ENCODE data around the gene MUS81.

DNA sequence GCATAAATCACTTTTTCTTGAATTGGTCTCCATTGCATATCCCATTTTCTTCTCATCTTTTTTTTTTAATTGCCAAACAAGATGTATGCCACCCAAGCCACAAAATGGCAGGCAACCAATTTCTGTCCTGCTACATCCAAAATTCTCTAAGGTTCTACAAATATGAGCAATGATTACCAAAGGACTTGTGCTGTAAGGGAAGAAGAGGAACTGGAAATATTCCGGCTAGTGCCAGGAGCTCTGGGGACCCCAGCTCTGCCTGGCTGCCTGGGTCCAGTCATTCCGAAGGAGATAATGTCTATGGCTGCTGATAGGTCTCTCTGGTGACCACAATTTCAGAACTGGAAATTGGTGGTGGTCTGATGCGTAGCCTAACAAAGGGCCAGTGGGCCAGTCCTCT, 43.5 kb upstream of the MUS81 start:
- TF ChIP-seq, protein P1, sequence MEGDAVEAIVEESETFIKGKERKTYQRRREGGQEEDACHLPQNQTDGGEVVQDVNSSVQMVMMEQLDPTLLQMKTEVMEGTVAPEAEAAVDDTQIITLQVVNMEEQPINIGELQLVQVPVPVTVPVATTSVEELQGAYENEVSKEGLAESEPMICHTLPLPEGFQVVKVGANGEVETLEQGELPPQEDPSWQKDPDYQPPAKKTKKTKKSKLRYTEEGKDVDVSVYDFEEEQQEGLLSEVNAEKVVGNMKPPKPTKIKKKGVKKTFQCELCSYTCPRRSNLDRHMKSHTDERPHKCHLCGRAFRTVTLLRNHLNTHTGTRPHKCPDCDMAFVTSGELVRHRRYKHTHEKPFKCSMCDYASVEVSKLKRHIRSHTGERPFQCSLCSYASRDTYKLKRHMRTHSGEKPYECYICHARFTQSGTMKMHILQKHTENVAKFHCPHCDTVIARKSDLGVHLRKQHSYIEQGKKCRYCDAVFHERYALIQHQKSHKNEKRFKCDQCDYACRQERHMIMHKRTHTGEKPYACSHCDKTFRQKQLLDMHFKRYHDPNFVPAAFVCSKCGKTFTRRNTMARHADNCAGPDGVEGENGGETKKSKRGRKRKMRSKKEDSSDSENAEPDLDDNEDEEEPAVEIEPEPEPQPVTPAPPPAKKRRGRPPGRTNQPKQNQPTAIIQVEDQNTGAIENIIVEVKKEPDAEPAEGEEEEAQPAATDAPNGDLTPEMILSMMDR (IDR thresholded peaks at IDR 0.05) = no peak
- TF ChIP-seq POLR2A (IDR thresholded peaks at IDR 0.05) = no peak

All from heart left ventricle (tissue), 13 donors.